GM12878 (cell line): Measurements from ENCODE around the gene OR7D2. TPM values are rescaled to one million over a fixed set of nuclear protein-coding genes. Genes with fewer than 3 reads are reported as not detected.

ENCODE experiments used
- ATAC-seq: fragments of 200-7000 bp; cut with Tn5 transposase; 3 replicates; pipeline ENCODE4 v1.9.1; 2020; ENCODE audit warnings: mild to moderate bottlenecking, moderate library complexity
- BruUV-seq: library from RNA; stranded (reverse); fragments of 400-500 nt; replicated peaks from 2 replicates; lab custom pipeline; 2021; lab: Mats Ljungman, UMichigan
- CTCF ChIA-PET: fragments of 300-600 bp; sonication (Branson Sonifier 250); formaldehyde crosslinking; extraction: SDS; loops from one replicate; lab custom pipeline; 2021; ENCODE audit warnings: inconsistent platforms; lab: Yijun Ruan, JAX
- POLR2A ChIA-PET: fragments of 350-600 bp; formaldehyde crosslinking; extraction: SDS; loops from one replicate; lab custom pipeline; 2021; ENCODE audit warnings: inconsistent platforms; lab: Charles Lee
- RAD21 ChIA-PET: fragments of 300-600 bp; sonication (Branson Sonifier 250); formaldehyde crosslinking; loops from one replicate; lab custom pipeline; 2023; ENCODE audit warnings: antibody characterized with exemption; ENCODE audit not compliant: unreplicated experiment; lab: Charles Lee
- SMC1A ChIA-PET: fragments of 300-600 bp; sonication (Branson Sonifier 250); formaldehyde crosslinking; loops from one replicate; lab custom pipeline; 2023; ENCODE audit not compliant: unreplicated experiment, uncharacterized antibody; lab: Charles Lee
- DNase-seq: peaks from one replicate; pipeline ENCODE4 v3.0.0-alpha.2; 2011; ENCODE audit warnings: low read depth, low spot score
- FAIRE-seq: peaks from 3 replicates; lab custom pipeline; 2011; peaks lifted over from hg19 to GRCh38; lab: Jason Lieb, UNC
- H2AFZ ChIP-seq: 2 replicates; pipeline ENCODE4 v1.6.0; 2011; ENCODE audit warnings: low read depth, low read length, control low read depth; ENCODE audit not compliant: control insufficient read depth
- H3K27ac ChIP-seq: 2 replicates; pipeline ENCODE4 v1.5.1; 2011; ENCODE audit warnings: control low read depth; ENCODE audit not compliant: control insufficient read depth, insufficient read depth
- H3K27me3 ChIP-seq, 2 experiments: replicated peaks in 1 of 2; 2 replicates each; pipeline versions ENCODE4 v1.6.0 to v1.6.1; 2011; ENCODE audit warnings: low read length in 1 of 2; ENCODE audit not compliant: control insufficient read depth in 2 of 2, insufficient read depth in 2 of 2
- H3K36me3 ChIP-seq, 2 experiments: 2 replicates each; pipeline ENCODE4 v1.5.1; 2011; ENCODE audit warnings: low read length in 1 of 2; ENCODE audit not compliant: control insufficient read depth in 2 of 2, insufficient read depth in 2 of 2
- H3K4me1 ChIP-seq: 2 replicates; pipeline ENCODE4 v1.6.1; 2011; ENCODE audit warnings: mild to moderate bottlenecking, low read length, moderate library complexity, mixed read lengths; ENCODE audit not compliant: control insufficient read depth, insufficient read depth
- H3K4me2 ChIP-seq: 2 replicates; pipeline ENCODE4 v1.6.0; 2011; ENCODE audit warnings: control low read depth; ENCODE audit not compliant: control insufficient read depth, insufficient read depth
- H3K4me3 ChIP-seq: fragments of 200-600 bp; sonication (generic); 2 replicates; pipeline ENCODE4 v1.5.1; 2016
- H3K79me2 ChIP-seq: 2 replicates; pipeline ENCODE4 v1.6.0; 2011; ENCODE audit warnings: low read length; ENCODE audit not compliant: control insufficient read depth, insufficient read depth
- H3K9ac ChIP-seq: 2 replicates; pipeline ENCODE4 v1.8.0; 2011; ENCODE audit warnings: low read length, control low read depth, mixed read lengths; ENCODE audit not compliant: control insufficient read depth, insufficient read depth
- H3K9me3 ChIP-seq: replicated peaks from 3 replicates; pipeline ENCODE4 v1.5.1; 2011; ENCODE audit warnings: mild to moderate bottlenecking, low read length; ENCODE audit not compliant: control insufficient read depth, insufficient read depth
- H4K20me1 ChIP-seq: 2 replicates; pipeline ENCODE4 v1.6.0; 2011; ENCODE audit not compliant: control insufficient read depth, insufficient read depth
- CBX5 ChIP-seq: sonication (generic); IDR thresholded peaks from 2 replicates; pipeline ENCODE4 v1.6.1; 2016; ENCODE audit warnings: low read depth, moderate library complexity, mild to moderate bottlenecking, inconsistent platforms
- CHD4 ChIP-seq: fragments of 200-600 bp; sonication (generic); IDR thresholded peaks from 2 replicates; pipeline ENCODE4 v1.6.1; 2016; ENCODE audit warnings: mild to moderate bottlenecking
- CREM ChIP-seq: IDR thresholded peaks from 2 replicates; pipeline ENCODE4 v1.6.1; 2014; ENCODE audit warnings: antibody characterized with exemption, low read depth
- ETV6 ChIP-seq, 2 experiments: fragments of 450-650 bp in 1 of 2; IDR thresholded peaks in 1 of 2; conservative IDR thresholded peaks in 1 of 2; 2 replicates each; pipeline ENCODE4 v1.6.1; 2014; ENCODE audit warnings: antibody characterized with exemption in 1 of 2, borderline replicate concordance in 1 of 2, low read depth in 1 of 2, mild to moderate bottlenecking in 1 of 2, moderate library complexity in 1 of 2
- HDAC6 ChIP-seq: fragments of 200-600 bp; sonication (generic); IDR thresholded peaks from one replicate; pipeline ENCODE4 v1.8.0; 2017; ENCODE audit warnings: antibody characterized with exemption; ENCODE audit not compliant: unreplicated experiment
- IRF4 ChIP-seq: IDR thresholded peaks from 2 replicates; pipeline ENCODE4 v1.6.1; 2011; ENCODE audit warnings: low read depth, low read length
- KLF5 ChIP-seq: fragments of 450-650 bp; IDR thresholded peaks from 2 replicates; pipeline ENCODE4 v1.6.1; 2014; ENCODE audit warnings: mild to moderate bottlenecking; ENCODE audit not compliant: partially characterized antibody
- NFYA ChIP-seq: IDR thresholded peaks from 2 replicates; pipeline ENCODE4 v1.6.1; 2011; ENCODE audit warnings: low read depth, mild to moderate bottlenecking, low read length, improper control_type of control experiment, borderline replicate concordance
- PBX3 ChIP-seq: IDR thresholded peaks from 2 replicates; pipeline ENCODE4 v1.6.1; 2011; ENCODE audit warnings: mild to moderate bottlenecking, low read depth, low read length, moderate library complexity; ENCODE audit not compliant: insufficient replicate concordance
- RAD21 ChIP-seq: IDR thresholded peaks from 2 replicates; pipeline ENCODE4 v1.6.1; 2011; ENCODE audit warnings: mild to moderate bottlenecking, low read depth, low read length, moderate library complexity; ENCODE audit not compliant: insufficient read depth
- RCOR1 ChIP-seq: conservative IDR thresholded peaks from 2 replicates; pipeline ENCODE4 v1.6.1; 2012; ENCODE audit warnings: low read depth, low read length, improper control_type of control experiment
- TCF7 ChIP-seq: IDR thresholded peaks from 2 replicates; pipeline ENCODE4 v1.6.1; 2014; ENCODE audit warnings: antibody characterized with exemption, borderline replicate concordance
- ZNF622 ChIP-seq: fragments of 450-650 bp; IDR thresholded peaks from 2 replicates; pipeline ENCODE4 v1.6.1; 2017; ENCODE audit warnings: mild to moderate bottlenecking, inconsistent platforms
- WGBS: methylation state at CpG from one replicate; pipeline ENCODE4 v1.1.6; 2016; ENCODE audit warnings: low lambda C conversion rate; ENCODE audit not compliant: insufficient replicate concordance, insufficient coverage; ENCODE audit errors: missing lambda C conversion rate; 5-methylcytosine and 5-hydroxymethylcytosine counted together
- in situ Hi-C: fragments of 300-500 bp; cut with MboI; formaldehyde crosslinking; loops from 9 replicates; pipeline ENCODE4 v1.14.3; 2018; ENCODE audit warnings: mixed read lengths
- intact Hi-C: fragments of 100-400 bp; cut with micrococcal nuclease; formaldehyde crosslinking; loops from one replicate; pipeline ENCODE4 v1.14.2; 2022; ENCODE audit not compliant: unreplicated experiment
- polyA plus RNA-seq, 11 experiments: library from polyadenylated mRNA; depleted of rRNA in 4 of 11; unstranded in 6 of 11; stranded (reverse) in 5 of 11; fragments of >200 nt; fragmentation: Nextera tagmentation in 4 of 11; fragmentation: Illumina TruSeq in 1 of 11; extraction: Ambion mirVana in 4 of 11; extraction: Trizol in 1 of 11; gene quantifications; 1 replicate in 1 of 11; 2 replicates in 10 of 11; pipeline versions ENCODE4 v1.2.1 to v1.2.3, GENCODE V29; 2011 to 2016; ENCODE audit warnings: inconsistent platforms in 2 of 11, missing spikeins in 2 of 11, low read depth in 1 of 11
- total RNA-seq, 4 experiments: library from RNA; depleted of rRNA in 3 of 4; stranded (reverse); fragments of >200 nt in 3 of 4; fragmentation: Illumina TruSeq in 1 of 4; extraction: Trizol in 1 of 4; gene quantifications; 2 replicates each; pipeline versions ENCODE4 v1.2.1 to v1.2.3, GENCODE V29; 2013 to 2021
- TF ChIP-seq, protein P1 (sequence below): IDR thresholded peaks from 2 replicates; pipeline ENCODE4 v1.6.1; 2012; ENCODE audit warnings: improper control_type of control experiment, low read depth, low read length; ENCODE audit not compliant: insufficient replicate concordance
- TF ChIP-seq, protein P2 (sequence below): fragments of 450-650 bp; IDR thresholded peaks from 2 replicates; pipeline ENCODE4 v1.6.1; 2017; ENCODE audit warnings: mild to moderate bottlenecking, moderate library complexity

Gene OR7D2
- total and polyA plus RNA-seq, 10 of the 15 experiments (the other 5 are each of a cell fraction or from before 2014, with no cell fraction given), result 0.04 TPM; not detected in 9

DNA sequence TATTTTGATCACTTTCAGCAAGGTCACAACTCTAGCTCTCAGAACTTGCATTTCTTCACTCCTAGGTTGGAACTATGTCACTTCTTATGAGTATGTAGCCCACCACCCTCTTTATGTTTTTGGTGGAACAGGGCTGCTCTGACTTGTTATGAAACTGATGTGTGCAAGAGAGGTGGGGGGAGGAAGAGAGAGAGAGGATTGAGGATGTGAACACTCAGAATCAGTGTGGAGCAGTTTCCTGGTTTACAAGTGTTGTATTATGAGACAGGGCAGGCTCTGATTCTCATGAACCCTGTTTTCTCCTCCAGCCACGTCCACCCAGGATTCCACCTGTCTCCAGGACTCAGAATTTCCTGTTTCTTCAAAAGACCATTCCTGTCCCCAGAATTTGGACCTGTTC is 22.5 kb upstream of the OR7D2 start:
- POLR2A ChIA-PET, result no interaction called here
- H2AFZ ChIP-seq, result no peak overlapping the region
- 64% methylated on average over 1 of the region's 1 CpG for WGBS
- SMC1A ChIA-PET, result no interaction called here
- TF ChIP-seq HDAC6 (no peak), IRF4 (no peak), KLF5 (no peak), CHD4 (no peak), CREM (no peak), CBX5 (no peak), ETV6 (conservative IDR thresholded peaks at IDR 0.05 in 1 of 2, IDR thresholded peaks at IDR 0.05 in 1 of 2; ENCODE audit: borderline replicate concordance in 1 of 2, low read depth in 1 of 2) (no peak), TCF7 (no peak), RAD21 (no peak), ZNF622 (no peak), NFYA (no peak), RCOR1 (no peak), PBX3 (no peak)
- TF ChIP-seq, protein P1, sequence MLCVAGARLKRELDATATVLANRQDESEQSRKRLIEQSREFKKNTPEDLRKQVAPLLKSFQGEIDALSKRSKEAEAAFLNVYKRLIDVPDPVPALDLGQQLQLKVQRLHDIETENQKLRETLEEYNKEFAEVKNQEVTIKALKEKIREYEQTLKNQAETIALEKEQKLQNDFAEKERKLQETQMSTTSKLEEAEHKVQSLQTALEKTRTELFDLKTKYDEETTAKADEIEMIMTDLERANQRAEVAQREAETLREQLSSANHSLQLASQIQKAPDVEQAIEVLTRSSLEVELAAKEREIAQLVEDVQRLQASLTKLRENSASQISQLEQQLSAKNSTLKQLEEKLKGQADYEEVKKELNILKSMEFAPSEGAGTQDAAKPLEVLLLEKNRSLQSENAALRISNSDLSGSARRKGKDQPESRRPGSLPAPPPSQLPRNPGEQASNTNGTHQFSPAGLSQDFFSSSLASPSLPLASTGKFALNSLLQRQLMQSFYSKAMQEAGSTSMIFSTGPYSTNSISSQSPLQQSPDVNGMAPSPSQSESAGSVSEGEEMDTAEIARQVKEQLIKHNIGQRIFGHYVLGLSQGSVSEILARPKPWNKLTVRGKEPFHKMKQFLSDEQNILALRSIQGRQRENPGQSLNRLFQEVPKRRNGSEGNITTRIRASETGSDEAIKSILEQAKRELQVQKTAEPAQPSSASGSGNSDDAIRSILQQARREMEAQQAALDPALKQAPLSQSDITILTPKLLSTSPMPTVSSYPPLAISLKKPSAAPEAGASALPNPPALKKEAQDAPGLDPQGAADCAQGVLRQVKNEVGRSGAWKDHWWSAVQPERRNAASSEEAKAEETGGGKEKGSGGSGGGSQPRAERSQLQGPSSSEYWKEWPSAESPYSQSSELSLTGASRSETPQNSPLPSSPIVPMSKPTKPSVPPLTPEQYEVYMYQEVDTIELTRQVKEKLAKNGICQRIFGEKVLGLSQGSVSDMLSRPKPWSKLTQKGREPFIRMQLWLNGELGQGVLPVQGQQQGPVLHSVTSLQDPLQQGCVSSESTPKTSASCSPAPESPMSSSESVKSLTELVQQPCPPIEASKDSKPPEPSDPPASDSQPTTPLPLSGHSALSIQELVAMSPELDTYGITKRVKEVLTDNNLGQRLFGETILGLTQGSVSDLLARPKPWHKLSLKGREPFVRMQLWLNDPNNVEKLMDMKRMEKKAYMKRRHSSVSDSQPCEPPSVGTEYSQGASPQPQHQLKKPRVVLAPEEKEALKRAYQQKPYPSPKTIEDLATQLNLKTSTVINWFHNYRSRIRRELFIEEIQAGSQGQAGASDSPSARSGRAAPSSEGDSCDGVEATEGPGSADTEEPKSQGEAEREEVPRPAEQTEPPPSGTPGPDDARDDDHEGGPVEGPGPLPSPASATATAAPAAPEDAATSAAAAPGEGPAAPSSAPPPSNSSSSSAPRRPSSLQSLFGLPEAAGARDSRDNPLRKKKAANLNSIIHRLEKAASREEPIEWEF, result no peak
- TF ChIP-seq, protein P2, sequence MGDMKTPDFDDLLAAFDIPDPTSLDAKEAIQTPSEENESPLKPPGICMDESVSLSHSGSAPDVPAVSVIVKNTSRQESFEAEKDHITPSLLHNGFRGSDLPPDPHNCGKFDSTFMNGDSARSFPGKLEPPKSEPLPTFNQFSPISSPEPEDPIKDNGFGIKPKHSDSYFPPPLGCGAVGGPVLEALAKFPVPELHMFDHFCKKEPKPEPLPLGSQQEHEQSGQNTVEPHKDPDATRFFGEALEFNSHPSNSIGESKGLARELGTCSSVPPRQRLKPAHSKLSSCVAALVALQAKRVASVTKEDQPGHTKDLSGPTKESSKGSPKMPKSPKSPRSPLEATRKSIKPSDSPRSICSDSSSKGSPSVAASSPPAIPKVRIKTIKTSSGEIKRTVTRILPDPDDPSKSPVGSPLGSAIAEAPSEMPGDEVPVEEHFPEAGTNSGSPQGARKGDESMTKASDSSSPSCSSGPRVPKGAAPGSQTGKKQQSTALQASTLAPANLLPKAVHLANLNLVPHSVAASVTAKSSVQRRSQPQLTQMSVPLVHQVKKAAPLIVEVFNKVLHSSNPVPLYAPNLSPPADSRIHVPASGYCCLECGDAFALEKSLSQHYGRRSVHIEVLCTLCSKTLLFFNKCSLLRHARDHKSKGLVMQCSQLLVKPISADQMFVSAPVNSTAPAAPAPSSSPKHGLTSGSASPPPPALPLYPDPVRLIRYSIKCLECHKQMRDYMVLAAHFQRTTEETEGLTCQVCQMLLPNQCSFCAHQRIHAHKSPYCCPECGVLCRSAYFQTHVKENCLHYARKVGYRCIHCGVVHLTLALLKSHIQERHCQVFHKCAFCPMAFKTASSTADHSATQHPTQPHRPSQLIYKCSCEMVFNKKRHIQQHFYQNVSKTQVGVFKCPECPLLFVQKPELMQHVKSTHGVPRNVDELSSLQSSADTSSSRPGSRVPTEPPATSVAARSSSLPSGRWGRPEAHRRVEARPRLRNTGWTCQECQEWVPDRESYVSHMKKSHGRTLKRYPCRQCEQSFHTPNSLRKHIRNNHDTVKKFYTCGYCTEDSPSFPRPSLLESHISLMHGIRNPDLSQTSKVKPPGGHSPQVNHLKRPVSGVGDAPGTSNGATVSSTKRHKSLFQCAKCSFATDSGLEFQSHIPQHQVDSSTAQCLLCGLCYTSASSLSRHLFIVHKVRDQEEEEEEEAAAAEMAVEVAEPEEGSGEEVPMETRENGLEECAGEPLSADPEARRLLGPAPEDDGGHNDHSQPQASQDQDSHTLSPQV, result no peak
- TF ChIP-seq, all 136 proteins: peak for 0
- H3K9me3 ChIP-seq, result peaks cover 52% of the 10 kb centered on the region
- ChIA-PET CTCF (no interaction called here), RAD21 (no interaction called here)
- in situ Hi-C loops, result no loop called here
- H3K4me1 ChIP-seq, result no peaks in the 10 kb centered on the region
- peaks cover 11% of the 10 kb centered on the region for H3K79me2 ChIP-seq
- no TSS peak for BruUV-seq
- H3K27ac ChIP-seq, result peak overlapping the region; percentile 4; the same call in 1 of the 2 replicates
- DNase-seq (no peak), FAIRE-seq (no peak), ATAC-seq (no peak)
- H3K36me3 ChIP-seq, result peaks cover 47 to 63% of the 10 kb centered on the region in 2 experiments
- H3K4me3 ChIP-seq, result no peak overlapping the region
- H3K4me2 ChIP-seq, result no peak overlapping the region
- no peaks in the 10 kb centered on the region for H3K27me3 ChIP-seq
- intact Hi-C loops, result no loop called here
- no peak overlapping the region for H3K9ac ChIP-seq
- H4K20me1 ChIP-seq, result no peaks in the 10 kb centered on the region
